H1 (cell line): ENCODE results near the gene MRPL43. TPM values are rescaled to one million over a fixed set of nuclear protein-coding genes. Genes with fewer than 3 reads are reported as not detected.

Experiments used
- CTCF ChIA-PET: fragments of 300-600 bp; sonication (Branson Sonifier 250); formaldehyde crosslinking; loops from one replicate; lab custom pipeline; 2021; ENCODE audit not compliant: partially characterized antibody; lab: Charles Lee
- POLR2A ChIA-PET: fragments of 300-600 bp; sonication (Branson Sonifier 250); formaldehyde crosslinking; loops from one replicate; lab custom pipeline; 2021; ENCODE audit warnings: inconsistent platforms; ENCODE audit not compliant: partially characterized antibody; lab: Charles Lee
- DNase-seq, 2 experiments: peaks; one replicate each; pipeline versions ENCODE4 v3.0.0 to v3.0.0-alpha.2; 2010 to 2022; ENCODE audit warnings: low spot score in 2 of 2, low read depth in 1 of 2, mixed read lengths in 1 of 2
- FAIRE-seq: peaks from 2 replicates; lab custom pipeline; 2011; peaks lifted over from hg19 to GRCh38; lab: Jason Lieb, UNC
- H2AFZ ChIP-seq: 2 replicates; pipeline ENCODE4 v1.8.1; 2012; ENCODE audit warnings: low read length, inconsistent platforms
- H2AK5ac ChIP-seq: 2 replicates; pipeline ENCODE4 v1.6.1; 2013; ENCODE audit warnings: low read depth, low read length
- H2BK120ac ChIP-seq: replicated peaks from 2 replicates; pipeline ENCODE3; 2013; ENCODE audit warnings: low read depth, low read length, inconsistent platforms
- H2BK12ac ChIP-seq: 2 replicates; pipeline ENCODE4 v1.6.1; 2013; ENCODE audit warnings: low read depth, low read length
- H2BK15ac ChIP-seq: 2 replicates; pipeline ENCODE4 v1.6.1; 2013; ENCODE audit warnings: low read length
- H2BK20ac ChIP-seq: 2 replicates; pipeline ENCODE4 v1.6.1; 2013; ENCODE audit warnings: low read length
- H2BK5ac ChIP-seq: 2 replicates; pipeline ENCODE4 v1.6.1; 2013; ENCODE audit warnings: low read depth, low read length
- H3K14ac ChIP-seq: 2 replicates; pipeline ENCODE4 v1.6.1; 2013; ENCODE audit warnings: inconsistent platforms; ENCODE audit not compliant: insufficient read length
- H3K18ac ChIP-seq: 2 replicates; pipeline ENCODE4 v1.6.1; 2013; ENCODE audit warnings: low read length; ENCODE audit errors: extremely low read depth
- H3K23ac ChIP-seq: 2 replicates; pipeline ENCODE4 v1.6.1; 2013; ENCODE audit warnings: inconsistent platforms; ENCODE audit not compliant: insufficient read length
- H3K23me2 ChIP-seq: 2 replicates; pipeline ENCODE4 v1.6.1; 2013; ENCODE audit warnings: low read depth, low read length
- H3K27ac ChIP-seq: 2 replicates; pipeline ENCODE4 v1.6.1; 2011; ENCODE audit warnings: low read depth, low read length, inconsistent platforms
- H3K27me3 ChIP-seq, 4 experiments: replicated peaks in 1 of 4; 1 replicate in 1 of 4; 2 replicates in 3 of 4; pipeline versions ENCODE4 v1.6.1 to v1.8.1; 2011 to 2013; ENCODE audit warnings: low read length in 3 of 4, mild to moderate bottlenecking in 3 of 4, inconsistent platforms in 2 of 4, mixed read lengths in 2 of 4, moderate library complexity in 1 of 4; ENCODE audit not compliant: control insufficient read depth in 3 of 4, insufficient read depth in 3 of 4; ENCODE audit errors: extremely low read depth in 1 of 4
- H3K36me3 ChIP-seq, 4 experiments: 2 replicates each; pipeline versions ENCODE4 v1.6.1 to v1.8.1; 2011 to 2013; ENCODE audit warnings: mild to moderate bottlenecking in 4 of 4, low read length in 3 of 4, moderate library complexity in 2 of 4, control low read depth in 1 of 4, inconsistent platforms in 1 of 4; ENCODE audit not compliant: insufficient read depth in 4 of 4, control insufficient read depth in 2 of 4
- H3K4ac ChIP-seq: replicated peaks from 2 replicates; pipeline ENCODE3; 2013; ENCODE audit warnings: low read length, low read depth, mixed read lengths, inconsistent platforms; ENCODE audit not compliant: insufficient read length
- H3K4me1 ChIP-seq, 4 experiments: replicated peaks in 1 of 4; 1 replicate in 1 of 4; 2 replicates in 3 of 4; pipeline versions ENCODE4 v1.6.1 to v1.8.1; 2011 to 2013; ENCODE audit warnings: low read length in 3 of 4, inconsistent platforms in 2 of 4, mixed read lengths in 1 of 4; ENCODE audit not compliant: insufficient read depth in 4 of 4, control insufficient read depth in 3 of 4
- H3K4me2 ChIP-seq, 2 experiments: 2 replicates each; pipeline versions ENCODE4 v1.6.1 to v1.8.1; 2011 to 2013; ENCODE audit warnings: low read depth in 2 of 2, low read length in 2 of 2, control low read depth in 1 of 2, inconsistent platforms in 1 of 2, mild to moderate bottlenecking in 1 of 2; ENCODE audit not compliant: insufficient read depth in 1 of 2
- H3K4me3 ChIP-seq, 4 experiments: fragments of 200-600, 300-600 bp in 1 of 4; sonication (generic), shearing (Covaris generic), sonication (Bioruptor Twin) in 1 of 4; 2 replicates each; pipeline versions ENCODE4 v1.5.1 to v1.8.1; 2011 to 2016; ENCODE audit warnings: low read length in 4 of 4, low read depth in 3 of 4, control low read depth in 2 of 4, inconsistent platforms in 2 of 4, mild to moderate bottlenecking in 2 of 4, mixed read lengths in 1 of 4, moderate library complexity in 1 of 4; ENCODE audit not compliant: insufficient read depth in 2 of 4; ENCODE audit errors: extremely low read depth in 1 of 4
- H3K56ac ChIP-seq: replicated peaks from 2 replicates; pipeline ENCODE3; 2013; ENCODE audit warnings: low read depth, mild to moderate bottlenecking, mixed read lengths, low read length, inconsistent platforms; ENCODE audit not compliant: insufficient read length
- H3K79me1 ChIP-seq: 2 replicates; pipeline ENCODE4 v1.6.1; 2013; ENCODE audit warnings: low read depth, low read length, control low read depth
- H3K79me2 ChIP-seq, 2 experiments: 2 replicates each; pipeline versions ENCODE4 v1.6.1 to v1.8.1; 2012 to 2013; ENCODE audit warnings: low read length in 2 of 2, mild to moderate bottlenecking in 2 of 2, inconsistent platforms in 1 of 2; ENCODE audit not compliant: insufficient read depth in 2 of 2, control insufficient read depth in 1 of 2
- H3K9ac ChIP-seq, 4 experiments: replicated peaks in 1 of 4; 1 replicate in 1 of 4; 2 replicates in 3 of 4; pipeline versions ENCODE4 v1.6.1 to v1.8.1; 2011 to 2013; ENCODE audit warnings: low read depth in 3 of 4, low read length in 3 of 4, control low read depth in 2 of 4, mild to moderate bottlenecking in 2 of 4, moderate library complexity in 2 of 4, inconsistent platforms in 1 of 4; ENCODE audit errors: extremely low read depth in 1 of 4
- H3K9me3 ChIP-seq, 2 experiments: 2 replicates each; pipeline versions ENCODE4 v1.6.1 to v1.8.1; 2012 to 2013; ENCODE audit warnings: mild to moderate bottlenecking in 2 of 2, moderate library complexity in 2 of 2, control low read depth in 1 of 2, inconsistent platforms in 1 of 2, low read depth in 1 of 2, low read length in 1 of 2, mixed read lengths in 1 of 2; ENCODE audit not compliant: insufficient read depth in 2 of 2
- H4K20me1 ChIP-seq, 2 experiments: replicated peaks in 1 of 2; 2 replicates each; pipeline versions ENCODE3 to v1.8.1; 2011 to 2013; ENCODE audit warnings: inconsistent platforms in 2 of 2, low read length in 2 of 2, mild to moderate bottlenecking in 1 of 2; ENCODE audit not compliant: insufficient read depth in 2 of 2, control insufficient read depth in 1 of 2
- H4K5ac ChIP-seq: 2 replicates; pipeline ENCODE4 v1.6.1; 2013; ENCODE audit warnings: low read length, low read depth, mixed read lengths, inconsistent platforms; ENCODE audit not compliant: insufficient read length
- H4K8ac ChIP-seq: 2 replicates; pipeline ENCODE4 v1.8.0; 2013; ENCODE audit warnings: mild to moderate bottlenecking, moderate library complexity, low read length, inconsistent platforms; ENCODE audit not compliant: insufficient read depth; ENCODE audit errors: extremely low read depth
- H4K91ac ChIP-seq: replicated peaks from 2 replicates; pipeline ENCODE3; 2013; ENCODE audit warnings: low read length, mixed read lengths, inconsistent platforms; ENCODE audit not compliant: insufficient read length
- RBBP5 ChIP-seq: IDR thresholded peaks from 2 replicates; pipeline ENCODE4 v1.7.1; 2012; ENCODE audit warnings: low read depth, mild to moderate bottlenecking, inconsistent platforms, low read length, moderate library complexity, borderline replicate concordance
- USF2 ChIP-seq: IDR thresholded peaks from 2 replicates; pipeline ENCODE4 v1.6.1; 2011; ENCODE audit warnings: low read length, improper control_type of control experiment
- WGBS, 2 experiments: shearing (Covaris generic) in 1 of 2; methylation state at CpG; one replicate each; pipeline versions ENCODE4 v1.1.6 to v1.1.7; 2013 to 2015; ENCODE audit warnings: low lambda C conversion rate in 2 of 2, mixed read lengths in 2 of 2, inconsistent platforms in 1 of 2, low coverage in 1 of 2, missing lambda C conversion rate in 1 of 2; ENCODE audit not compliant: insufficient replicate concordance in 2 of 2, insufficient coverage in 1 of 2, insufficient read length in 1 of 2; ENCODE audit errors: extremely low coverage in 1 of 2, missing lambda C conversion rate in 1 of 2; 5-methylcytosine and 5-hydroxymethylcytosine counted together
- polyA plus RNA-seq, 7 experiments: library from polyadenylated mRNA; depleted of rRNA in 3 of 7; stranded (reverse) in 5 of 7; unstranded in 2 of 7; fragments of >200 nt in 5 of 7; fragments of 200-250 nt in 2 of 7; gene quantifications; 1 replicate in 5 of 7; 2 replicates in 1 of 7; 4 replicates in 1 of 7; pipeline versions ENCODE4 v1.2.1 to v1.2.3, GENCODE V29; 2011 to 2013; ENCODE audit warnings: missing spikeins in 2 of 7, mixed read lengths in 2 of 7
- total RNA-seq: library from RNA; stranded (reverse); fragmentation: NEBNext Ultra II Directional; extraction: Animal tissue kit (Norgen Biotek cat#: 25700); gene quantifications from 2 replicates; pipeline ENCODE4 v1.2.1, GENCODE V29; 2021

MRPL43 gene
- total and polyA plus RNA-seq, 2 of the 8 experiments (the other 6 are each of a cell fraction or from before 2014, with no cell fraction given), result 74.1 to 149 TPM

DNA sequence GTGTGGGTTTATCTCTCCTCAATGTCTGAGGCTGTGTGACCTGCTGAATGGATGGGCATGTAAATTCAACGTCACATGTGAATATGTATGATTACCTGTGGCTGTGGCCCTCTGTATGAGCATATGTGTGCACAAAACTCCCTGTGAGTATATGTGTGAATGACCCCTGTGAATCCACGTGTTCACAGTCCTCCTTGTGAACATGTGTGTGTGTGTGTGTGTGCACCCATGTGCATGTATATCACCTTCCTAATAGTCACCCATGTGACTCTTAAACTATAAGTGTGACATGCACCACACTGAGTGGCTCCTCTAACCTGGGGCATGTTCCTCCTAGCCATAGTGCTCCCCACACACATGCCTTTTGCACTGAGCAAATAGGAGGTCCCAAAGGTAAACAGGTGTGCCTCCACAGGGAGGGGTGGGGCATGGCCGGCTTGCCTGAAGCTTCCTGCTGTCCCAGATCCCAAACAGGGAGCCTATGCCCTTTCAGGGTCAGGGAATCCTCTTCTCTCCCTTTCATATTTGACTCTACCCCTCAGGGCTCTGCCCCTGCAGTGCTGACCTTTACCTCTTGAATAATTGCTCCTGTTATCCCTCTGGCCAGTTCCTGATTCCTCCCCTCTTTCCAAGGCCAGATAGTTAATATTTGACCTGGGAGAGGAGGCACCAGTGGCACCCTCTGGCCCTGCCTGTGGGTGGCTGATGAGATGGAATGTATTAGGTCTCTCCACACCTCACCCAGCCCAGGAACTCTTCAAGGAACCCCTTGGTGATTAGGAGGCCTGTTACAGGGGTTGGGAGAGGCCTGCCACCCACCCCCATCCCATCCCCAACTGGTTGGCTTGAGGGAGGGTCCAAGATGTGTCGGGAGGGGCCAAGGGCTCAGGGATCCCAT lies 16.1 kb downstream of the MRPL43 start:
- Histone ChIP-seq H3K4ac (no peak overlapping the region), H3K23ac (no peak overlapping the region), H4K8ac (no peak overlapping the region), H3K23me2 (peaks cover 9% of the 10 kb centered on the region), H4K20me1 (peaks cover 0 to 6% of the 10 kb centered on the region in 2 experiments), H2AFZ (no peak overlapping the region), H3K27ac (no peak overlapping the region), H2BK120ac (no peak overlapping the region), H3K56ac (no peak overlapping the region), H3K14ac (no peak overlapping the region), H3K4me3 (no peak overlapping the region), H4K91ac (no peak overlapping the region), H3K79me2 (no peaks in the 10 kb centered on the region), H3K27me3 (peaks cover 0 to 3% (median 1%) of the 10 kb centered on the region in 4 experiments; a peak in 1 of 7 replicates), H2AK5ac (no peak overlapping the region), H3K4me1 (peaks cover 7 to 19% (median 10%) of the 10 kb centered on the region in 4 experiments), H2BK12ac (no peak overlapping the region), H3K36me3 (no peaks in the 10 kb centered on the region), H3K79me1 (no peaks in the 10 kb centered on the region), H2BK15ac (0 out of 2 replicates have a peak overlapping the region, but pooled peaks have one; percentile 50), H2BK5ac (no peak overlapping the region), H3K9me3 (no peaks in the 10 kb centered on the region), H2BK20ac (no peak overlapping the region), H4K5ac (no peak overlapping the region), H3K9ac (no peak overlapping the region), H3K4me2 (peak overlapping the region; percentile 7 to 89; a peak in 2 of 4 replicates), H3K18ac (no peak overlapping the region)
- no peak for FAIRE-seq
- DNase-seq, result no peak
- ChIA-PET POLR2A (interaction anchor here (0.7 to 6.0 kb wide), 4 partner anchors 16 to 24 kb away, joined by 3 to 38 read pairs (median 6); partner anchors contain the start of genes MRPL43 and TWNK), CTCF (interaction anchor here (1.0 to 1.9 kb wide), 4 partner anchors 15 to 45 kb away, joined by 3 to 7 read pairs (median 4); no protein-coding TSS in a partner anchor)
- WGBS, 2 experiments, result 79% methylated on average over 4 of the region's 4 CpGs; no CpG with 5 or more reads in 1 of the 2 experiments
- TF ChIP-seq RBBP5, result no peak
- TF ChIP-seq USF2, result no peak
